Muscle of back (tissue), 11 donors: ENCODE measurements around the gene KCNK1. TPM values are rescaled to one million over a fixed set of nuclear protein-coding genes. Genes with fewer than 3 reads are reported as not detected.

Experiments
- DNase-seq, 3 donors: peaks; one replicate each; pipeline versions ENCODE4 v3.0.0 to v3.0.0-alpha.2; 2013
- polyA plus RNA-seq, 10 donors: library from polyadenylated mRNA; unstranded; fragments of 120-200 nt; gene quantifications; one replicate each; pipeline ENCODE4 v1.2.1, GENCODE V29; 2013; ENCODE audit not compliant: insufficient read length in 10 of 10

Gene KCNK1
- polyA plus RNA-seq, 10 donors: 1.0 to 4.6 (median 1.9) TPM

- DNase-seq: no peak
Observed at GRCh38 chr1:233700338-233700737, 86.4 kb downstream of the KCNK1 start.

GRCh38 chr1:233704170-233704897 is 90.4 kb downstream of the KCNK1 start:
- peak in 1 of 3 donors; percentile 17 for DNase-seq

GRCh38 chr1:233704898-233705723 is 91.2 kb downstream of the KCNK1 start:
- no peak for DNase-seq

- DNase-seq: peak in 1 of 3 donors; percentile 12
Observed at GRCh38 chr1:233707153-233707879, 93.4 kb downstream of the KCNK1 start.

- DNase-seq: peak in 1 of 3 donors; percentile 10
Observed at GRCh38 chr1:233707880-233708815, 94.2 kb downstream of the KCNK1 start.

- no peak for DNase-seq
Observed at GRCh38 chr1:233710031-233710430, 96.1 kb downstream of the KCNK1 start.

- DNase-seq: no peak
Observed at GRCh38 chr1:233710507-233710906, 96.6 kb downstream of the KCNK1 start.

- DNase-seq: no peak
Observed at GRCh38 chr1:233714631-233715217, 100.8 kb downstream of the KCNK1 start.

- DNase-seq: no peak
Observed at GRCh38 chr1:233718057-233718456, 104.2 kb downstream of the KCNK1 start.

- DNase-seq: no peak
Observed at GRCh38 chr1:233719655-233720341, 105.9 kb downstream of the KCNK1 start.

- DNase-seq: no peak
Observed at GRCh38 chr1:233721004-233721595, 107.2 kb downstream of the KCNK1 start.
